Stimulated activated CD4-positive, alpha-beta T cell treated with anti-CD3 and anti-CD28 coated beads, Interleukin-1b, Interleukin-23, amount 100 ng/mL, for 1 hour (primary cell): Measurements from ENCODE around the gene ENTPD6.
"Not testable (repeated sequence)": the region's sequence is repeated elsewhere in the genome, so short reads cannot be mapped to it uniquely, and the experiment has no call there.

Experiments
- DNase-seq, 2 donors: peaks; one replicate each; pipeline ENCODE4 v3.0.0-alpha.2; 2020; ENCODE audit warnings: low read depth in 2 of 2

The ENTPD6 gene

DNA sequence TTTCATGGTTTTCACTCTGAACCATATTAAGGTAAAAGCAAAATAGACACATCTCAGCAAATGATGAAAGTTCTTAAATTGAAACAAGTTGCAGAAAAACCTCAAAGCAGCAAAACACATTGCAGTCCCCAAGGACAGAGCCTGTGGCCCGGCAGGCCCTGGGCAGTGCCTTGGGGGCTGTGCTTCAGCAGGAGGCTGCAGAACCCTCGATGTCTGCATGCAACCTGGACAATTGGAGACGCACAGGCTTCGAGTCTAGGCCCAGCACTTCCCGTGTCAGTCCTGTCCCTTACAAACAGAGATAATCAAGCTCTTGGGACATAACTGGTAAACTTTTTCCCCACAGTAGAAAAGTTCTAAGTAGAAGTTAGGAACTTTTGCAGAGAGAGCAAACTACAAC is 61.6 kb downstream of the ENTPD6 start:
- no peak for DNase-seq

DNA sequence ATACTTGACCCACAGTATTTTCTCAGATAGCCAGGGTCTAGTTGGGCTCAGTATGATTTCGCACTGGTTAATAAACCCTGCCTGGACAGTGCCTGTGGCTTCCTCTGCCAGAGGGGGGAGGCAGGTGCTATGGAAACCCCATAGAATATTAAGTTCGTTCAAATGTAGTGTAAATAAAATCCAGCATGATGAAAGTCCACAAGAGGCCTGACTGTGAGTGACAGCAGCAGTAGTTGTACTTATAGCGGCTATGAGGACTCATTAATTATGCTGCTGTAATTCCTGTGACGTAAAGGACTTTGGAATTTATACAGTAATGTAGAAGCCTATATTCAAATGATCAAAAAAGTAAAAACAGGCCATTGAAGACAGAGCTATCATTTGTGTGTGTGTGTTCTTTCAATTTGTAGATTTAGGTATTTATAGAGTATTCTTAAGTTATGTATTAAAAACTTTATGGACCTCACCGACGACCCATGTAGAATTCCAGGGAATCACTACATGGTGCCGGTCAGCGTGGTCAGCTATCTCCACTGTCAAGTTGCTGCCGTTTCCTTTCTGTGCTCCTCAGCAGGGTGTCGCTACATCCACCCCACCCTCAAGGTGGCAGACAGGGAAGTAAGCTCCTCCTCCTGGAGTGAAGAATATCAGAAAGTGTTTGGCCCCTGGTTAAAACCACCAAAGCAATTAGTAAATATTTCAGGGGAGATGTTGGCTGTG is 62.4 kb downstream of the ENTPD6 start:
- no peak for DNase-seq

DNA sequence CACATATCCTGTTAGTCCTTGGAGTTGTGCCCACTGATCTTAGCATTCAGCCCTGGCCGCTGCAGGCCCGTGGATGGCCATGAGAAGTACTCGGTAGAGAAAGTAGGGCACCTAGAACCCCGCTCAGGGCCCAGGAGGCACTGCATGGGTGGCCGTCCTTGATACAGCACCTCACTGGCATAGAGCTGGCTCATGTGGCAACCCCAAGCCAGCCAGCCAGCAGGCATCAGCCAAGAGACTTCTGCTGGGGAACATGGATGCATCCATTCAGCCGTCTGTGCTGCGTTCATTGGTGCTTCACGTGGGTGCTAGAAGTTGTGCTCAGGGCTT is 62.9 kb downstream of the ENTPD6 start:
- DNase-seq: no peak

DNA sequence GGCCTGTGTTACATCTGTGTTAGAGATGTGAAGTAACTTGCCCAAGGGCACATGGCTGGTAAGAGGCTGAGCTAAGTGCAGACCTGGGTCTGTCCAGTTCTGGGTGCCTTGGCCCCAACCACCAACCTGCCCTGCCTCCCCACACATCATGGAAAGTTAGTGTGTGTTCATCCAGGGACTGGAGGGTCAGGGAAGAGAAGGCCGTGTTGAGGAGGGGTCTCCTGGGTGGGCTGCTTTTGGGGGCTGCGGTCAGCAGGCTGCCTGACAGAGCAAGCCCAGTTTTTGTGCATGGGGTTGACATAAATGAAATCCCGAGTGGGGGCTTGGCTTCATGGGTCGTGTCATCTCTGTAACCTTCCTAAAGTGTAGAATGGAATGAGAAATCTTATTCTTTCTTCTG is 63.3 kb downstream of the ENTPD6 start:
- DNase-seq: no peak

DNA sequence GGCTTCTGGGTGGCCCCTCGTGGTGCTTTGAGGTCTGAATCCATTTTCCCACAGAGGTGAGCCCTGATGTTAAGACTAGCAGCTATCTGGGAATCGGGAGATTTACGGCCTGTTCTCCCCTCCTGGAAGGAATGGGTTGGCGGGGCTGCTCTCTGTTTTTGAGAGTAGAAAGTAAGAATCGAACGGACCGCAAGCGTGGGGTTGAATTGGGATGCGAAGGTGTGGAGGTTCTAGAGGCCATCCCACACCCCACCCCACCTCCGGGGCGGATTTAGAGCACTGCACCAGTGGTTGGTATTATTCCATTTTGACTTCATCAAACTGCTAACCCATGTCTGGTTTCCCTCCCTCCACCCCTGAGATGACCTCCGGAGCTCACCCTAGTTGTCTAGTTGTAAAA is 63.8 kb downstream of the ENTPD6 start:
- DNase-seq: no peak

DNA sequence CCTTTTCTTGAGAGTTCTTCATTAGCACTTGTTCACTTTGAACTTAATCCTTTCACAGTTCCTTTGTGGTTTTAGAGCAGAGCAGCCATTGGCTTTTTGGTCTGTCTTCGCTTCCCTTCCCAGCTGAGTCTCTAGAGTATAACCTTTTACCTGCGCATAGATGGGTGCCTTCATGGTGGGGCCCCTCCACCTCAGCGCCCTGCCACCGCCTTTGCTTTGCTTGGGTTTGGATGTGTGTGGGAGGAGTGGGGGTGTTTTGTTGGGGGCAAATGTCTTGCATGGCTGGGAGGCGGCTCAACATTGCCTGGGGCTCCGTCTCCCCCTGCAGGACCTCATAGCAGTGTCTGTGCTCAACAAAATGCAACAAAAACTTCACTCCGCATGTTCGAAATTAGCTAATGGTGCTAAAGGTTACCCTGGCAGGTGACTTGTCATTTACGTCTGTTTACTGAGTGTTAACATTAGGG is 64.3 kb downstream of the ENTPD6 start:
- no peak for DNase-seq

GRCh38 chr20:25260770-25261437 is 65.4 kb downstream of the ENTPD6 start:
- not testable (repeated sequence) for DNase-seq

GRCh38 chr20:25269057-25269832 is 73.7 kb downstream of the ENTPD6 start:
- DNase-seq: no peak

GRCh38 chr20:25269833-25270170 is 74.3 kb downstream of the ENTPD6 start:
- no peak for DNase-seq

- DNase-seq: no peak
Measured at GRCh38 chr20:25270829-25271251, 75.3 kb downstream of the ENTPD6 start.

GRCh38 chr20:25271486-25272222 is 76.1 kb downstream of the ENTPD6 start:
- no peak for DNase-seq

GRCh38 chr20:25272223-25273000 is 76.9 kb downstream of the ENTPD6 start:
- no peak for DNase-seq

DNA sequence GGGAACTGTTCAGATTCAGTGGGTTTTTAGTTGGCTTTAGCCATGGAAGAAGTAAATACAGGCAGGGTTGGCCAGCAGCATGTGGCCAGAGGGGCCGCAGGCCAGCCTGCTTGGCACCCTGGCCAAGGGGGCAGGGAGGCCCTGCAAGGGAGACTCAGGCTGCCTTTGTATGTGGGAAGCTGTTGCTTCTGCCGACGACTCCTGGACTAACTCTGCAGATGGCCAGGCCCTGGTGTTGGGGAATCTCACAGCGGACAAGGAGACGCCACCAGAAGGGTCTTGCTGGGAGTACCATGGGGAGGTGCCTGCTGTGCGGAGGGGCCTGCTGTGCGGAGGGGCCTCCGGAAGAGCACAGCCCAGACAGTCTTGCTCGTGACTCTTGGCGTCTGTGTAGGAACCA is 77.5 kb downstream of the ENTPD6 start:
- DNase-seq: no peak

DNA sequence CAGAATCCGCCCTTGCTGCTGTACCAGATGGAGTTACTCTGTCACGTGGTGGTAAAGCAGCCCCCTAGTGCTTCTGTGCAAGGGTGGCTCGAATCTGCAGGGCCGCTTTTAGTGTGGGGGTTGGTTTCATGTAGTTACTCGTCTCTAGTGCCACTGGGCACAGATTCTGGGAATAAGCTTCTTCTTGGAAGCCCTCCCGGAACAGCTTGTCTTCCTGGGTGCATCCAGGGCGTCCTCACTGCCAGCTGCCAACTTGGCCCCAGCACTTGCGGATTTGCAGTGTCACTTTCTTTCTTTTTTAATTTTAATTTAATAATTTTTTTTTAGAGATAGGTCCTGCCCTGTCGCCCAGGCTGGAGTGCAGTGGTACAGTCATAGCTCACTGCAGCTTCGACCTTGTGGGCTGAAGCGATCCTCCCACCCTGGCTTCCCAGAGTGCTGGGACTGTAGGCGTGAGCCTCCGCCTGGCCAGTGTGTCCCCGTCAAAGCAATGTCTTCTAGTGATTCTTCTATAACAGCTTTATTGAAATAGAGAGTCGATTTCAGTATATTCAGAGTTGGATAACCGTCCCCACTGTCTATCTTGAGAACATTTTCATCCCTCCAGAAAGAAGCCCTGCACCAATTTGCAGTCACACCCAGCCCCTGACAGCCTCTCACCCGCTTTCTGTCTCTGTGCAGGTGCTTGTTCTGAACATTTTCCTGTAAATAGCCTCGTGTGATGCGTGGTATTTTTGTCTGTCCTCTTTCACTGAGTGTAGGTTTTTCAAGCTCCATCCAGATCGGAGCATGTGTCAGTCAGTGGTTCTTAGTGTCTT is 78.2 kb downstream of the ENTPD6 start:
- no peak for DNase-seq

- DNase-seq: no peak
Measured at GRCh38 chr20:25274481-25274880, 79.0 kb downstream of the ENTPD6 start.

DNA sequence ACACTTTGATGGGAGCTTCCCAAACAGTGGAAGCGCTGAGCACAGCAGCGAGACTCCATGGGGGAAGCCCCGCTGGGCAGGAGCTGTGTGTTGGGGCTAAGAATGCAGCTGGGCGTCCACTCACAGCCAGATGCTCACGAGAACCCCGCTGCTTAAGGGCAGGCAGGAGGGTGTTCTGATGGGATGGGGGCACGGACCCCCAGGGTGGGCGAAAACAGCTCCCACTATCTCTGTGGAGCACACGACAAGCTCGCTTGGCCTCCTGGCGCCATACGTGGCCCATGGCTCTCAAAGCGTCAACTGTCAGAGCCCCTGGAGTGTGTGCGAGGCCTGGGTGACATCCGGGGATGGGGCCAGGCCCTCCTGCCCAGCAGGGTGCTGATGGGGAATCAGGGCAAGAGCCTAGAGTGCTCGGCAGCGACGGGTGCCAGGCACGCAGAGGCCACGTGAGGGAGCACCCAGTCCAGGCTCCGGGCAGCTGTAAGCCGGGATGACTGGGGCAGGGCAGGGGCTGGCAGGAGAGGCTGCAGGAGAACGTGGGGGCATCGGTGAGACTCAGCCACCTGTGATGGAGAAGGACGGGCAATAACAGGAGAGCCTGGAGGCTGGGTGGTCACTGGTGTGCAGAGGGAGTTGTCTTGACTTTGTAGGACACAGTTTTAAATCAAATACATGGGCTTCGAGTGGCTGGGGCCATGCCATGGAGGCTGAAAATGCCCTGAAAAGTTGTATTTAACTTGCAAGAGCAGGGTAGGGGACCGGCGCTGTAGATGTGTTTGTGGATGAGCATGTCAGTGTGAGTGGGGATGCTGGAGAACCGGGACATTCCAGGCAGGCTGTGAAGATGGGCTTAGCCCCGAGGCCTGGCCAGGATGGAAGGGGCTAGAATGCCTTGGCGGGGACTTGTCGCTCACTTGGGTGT is 79.6 kb downstream of the ENTPD6 start:
- DNase-seq: no peak

DNA sequence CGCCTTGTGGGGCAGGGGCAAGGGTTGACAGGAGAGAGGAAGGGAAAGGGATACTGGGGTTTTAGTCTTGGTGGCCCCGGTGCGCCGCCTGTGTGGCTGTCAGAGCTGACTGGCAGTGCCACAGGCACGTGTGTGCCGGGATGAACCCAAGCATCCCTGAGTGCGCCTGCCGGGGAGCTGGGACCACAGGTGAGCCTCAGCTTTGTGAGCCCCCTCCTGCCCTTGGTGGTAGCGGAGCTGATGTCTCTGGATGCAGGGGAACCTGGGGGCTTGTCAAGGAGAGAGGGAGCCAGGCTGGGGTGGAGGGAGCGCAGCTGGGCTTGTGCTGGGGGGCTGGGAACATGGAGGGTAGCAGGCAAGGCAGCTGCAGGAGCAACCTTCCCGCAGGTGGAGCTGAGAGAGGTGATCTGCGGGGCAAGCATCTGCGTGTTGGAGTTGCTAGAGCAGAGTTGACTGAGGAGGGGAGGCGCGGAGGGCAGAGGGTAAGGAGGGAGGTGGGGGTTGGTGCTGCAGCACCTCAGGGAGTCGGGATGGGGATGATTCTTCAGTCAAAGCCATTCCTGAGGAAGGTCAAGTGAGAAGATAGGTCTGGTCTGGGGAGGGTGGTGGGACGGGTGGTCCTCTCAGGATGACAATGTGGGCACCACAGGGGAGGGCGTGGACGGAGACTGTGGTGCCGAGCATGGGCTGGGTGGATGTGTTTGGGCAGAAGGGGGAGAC is 80.5 kb downstream of the ENTPD6 start:
- DNase-seq: no peak
